NOMO-1 (cell line): ENCODE measurements around the gene RSRC2.
A peak's percentile ranks its signal among the peaks of the same experiment; 100 is the strongest.
"Not testable (repeated sequence)": the region's sequence is repeated elsewhere in the genome, so short reads cannot be mapped to it uniquely, and the experiment has no call there.

Experiments used
- DNase-seq, 2 experiments: peaks; one replicate each; lab custom pipeline; 2025; ENCODE audit not compliant: unreplicated experiment in 2 of 2; lab: John Stamatoyannopoulos, UW

RSRC2 gene

GRCh38 chr12:122519418-122519817, 7.3 kb downstream of the RSRC2 start:
- no peak for DNase-seq

- DNase-seq = no peak
Measured at GRCh38 chr12:122518908-122519307, 7.8 kb downstream of the RSRC2 start.

- no peak for DNase-seq
Measured at GRCh38 chr12:122517877-122518276, 8.9 kb downstream of the RSRC2 start.

- no peak for DNase-seq
Measured at GRCh38 chr12:122516544-122517361, 10.0 kb downstream of the RSRC2 start.

GRCh38 chr12:122515275-122515674, 11.5 kb downstream of the RSRC2 start:
- no peak for DNase-seq

- no peak for DNase-seq
Measured at GRCh38 chr12:122513660-122514059, 13.1 kb downstream of the RSRC2 start.

- DNase-seq = not testable (repeated sequence)
Measured at GRCh38 chr12:122513028-122513427, 13.7 kb downstream of the RSRC2 start.

GRCh38 chr12:122508163-122508562, 18.6 kb downstream of the RSRC2 start:
- DNase-seq = no peak

- no peak for DNase-seq
Measured at GRCh38 chr12:122506393-122506938, 20.3 kb downstream of the RSRC2 start.

GRCh38 chr12:122505419-122506051, 21.2 kb downstream of the RSRC2 start:
- peak in 1 of 2 experiments; percentile 24 for DNase-seq

- DNase-seq = no peak
Measured at GRCh38 chr12:122503783-122504590, 22.7 kb downstream of the RSRC2 start.

- DNase-seq = no peak
Measured at GRCh38 chr12:122503147-122503751, 23.5 kb downstream of the RSRC2 start.

GRCh38 chr12:122501489-122501989, 25.2 kb downstream of the RSRC2 start:
- DNase-seq = peak; percentile 61 to 68

GRCh38 chr12:122500685-122501488, 25.8 kb downstream of the RSRC2 start, which contains the start of gene ZCCHC8:
Gene ZCCHC8 (minus strand): TSS chr12:122500932. CDS start chr12:122500840, 92 bp downstream.
- DNase-seq = peak; percentile 99

GRCh38 chr12:122499991-122500684, 26.6 kb downstream of the RSRC2 start:
- peak; percentile 44 to 61 for DNase-seq

GRCh38 chr12:122495258-122495657, 31.5 kb downstream of the RSRC2 start:
- DNase-seq = no peak

- peak in 1 of 2 experiments; percentile 2 for DNase-seq
Measured at GRCh38 chr12:122493222-122493621, 33.5 kb downstream of the RSRC2 start.

GRCh38 chr12:122491991-122492390, 34.7 kb downstream of the RSRC2 start:
- DNase-seq = no peak

GRCh38 chr12:122489038-122489437, 37.7 kb downstream of the RSRC2 start:
- no peak for DNase-seq
